T-helper 1 cell treated with Interleukin-12 subunit alpha and Interleukin-12 subunit beta and Interleukin-4 antibody, amounts not matched to agents 30 μg/mL and 1 μg/mL, for 36 hours (primary cell): ENCODE measurements around the gene IMP4.

Experiments
- H3K27ac Mint-ChIP-seq: one replicate; pipeline ENCODE4 v1.8.0; 2021; ENCODE audit warnings: mild to moderate bottlenecking, mixed read lengths
- H3K27me3 Mint-ChIP-seq: one replicate; pipeline ENCODE4 v1.8.0; 2021; ENCODE audit warnings: low read depth, mixed read lengths
- H3K36me3 Mint-ChIP-seq: one replicate; pipeline ENCODE4 v1.8.0; 2021; ENCODE audit warnings: low read depth, mixed read lengths
- H3K4me1 Mint-ChIP-seq: one replicate; pipeline ENCODE4 v1.8.0; 2021; ENCODE audit warnings: low read depth, mixed read lengths
- H3K4me3 Mint-ChIP-seq: one replicate; pipeline ENCODE4 v1.8.0; 2021; ENCODE audit warnings: mild to moderate bottlenecking, moderate library complexity, mixed read lengths
- H3K9me3 Mint-ChIP-seq: one replicate; pipeline ENCODE4 v1.8.0; 2021; ENCODE audit warnings: mixed read lengths

The IMP4 gene

GRCh38 chr2:130345091-130345490 is 2.4 kb downstream of the IMP4 start:
- Mint-ChIP-seq H3K4me3 (peak overlapping the region; percentile 44), H3K36me3 (peaks cover 43% of the 10 kb centered on the region), H3K27ac (no peak overlapping the region), H3K27me3 (no peaks in the 10 kb centered on the region), H3K9me3 (no peaks in the 10 kb centered on the region), H3K4me1 (peaks cover 21% of the 10 kb centered on the region)

GRCh38 chr2:130345611-130346010 is 2.9 kb downstream of the IMP4 start:
- Mint-ChIP-seq H3K4me1 (peaks cover 17% of the 10 kb centered on the region), H3K36me3 (peaks cover 39% of the 10 kb centered on the region), H3K27me3 (no peaks in the 10 kb centered on the region), H3K27ac (no peak overlapping the region), H3K4me3 (no peak overlapping the region), H3K9me3 (no peaks in the 10 kb centered on the region)

GRCh38 chr2:130346041-130346740 is 3.5 kb downstream of the IMP4 start:
- H3K27me3 Mint-ChIP-seq, result no peaks in the 10 kb centered on the region
- no peak overlapping the region for H3K4me3 Mint-ChIP-seq
- no peaks in the 10 kb centered on the region for H3K9me3 Mint-ChIP-seq
- peaks cover 39% of the 10 kb centered on the region for H3K36me3 Mint-ChIP-seq
- H3K27ac Mint-ChIP-seq, result no peak overlapping the region
- peaks cover 16% of the 10 kb centered on the region for H3K4me1 Mint-ChIP-seq

- no peak overlapping the region for H3K4me3 Mint-ChIP-seq
- peaks cover 39% of the 10 kb centered on the region for H3K36me3 Mint-ChIP-seq
- H3K9me3 Mint-ChIP-seq, result no peaks in the 10 kb centered on the region
- no peak overlapping the region for H3K27ac Mint-ChIP-seq
- H3K4me1 Mint-ChIP-seq, result peaks cover 13% of the 10 kb centered on the region
- H3K27me3 Mint-ChIP-seq, result no peaks in the 10 kb centered on the region
Measured at GRCh38 chr2:130346741-130347066, 4.0 kb downstream of the IMP4 start.

GRCh38 chr2:130347220-130347925 is 4.7 kb downstream of the IMP4 start:
- H3K27ac Mint-ChIP-seq, result no peak overlapping the region
- H3K4me3 Mint-ChIP-seq, result no peak overlapping the region
- H3K9me3 Mint-ChIP-seq, result no peaks in the 10 kb centered on the region
- no peaks in the 10 kb centered on the region for H3K27me3 Mint-ChIP-seq
- peaks cover 36% of the 10 kb centered on the region for H3K36me3 Mint-ChIP-seq
- peaks cover 10% of the 10 kb centered on the region for H3K4me1 Mint-ChIP-seq

GRCh38 chr2:130349174-130349573 is 6.5 kb downstream of the IMP4 start:
- Mint-ChIP-seq H3K9me3 (no peaks in the 10 kb centered on the region), H3K27ac (no peak overlapping the region), H3K27me3 (no peaks in the 10 kb centered on the region), H3K4me1 (peaks cover 8% of the 10 kb centered on the region), H3K4me3 (no peak overlapping the region), H3K36me3 (peaks cover 34% of the 10 kb centered on the region)

- H3K27ac Mint-ChIP-seq, result no peak overlapping the region
- no peaks in the 10 kb centered on the region for H3K9me3 Mint-ChIP-seq
- no peaks in the 10 kb centered on the region for H3K27me3 Mint-ChIP-seq
- H3K4me1 Mint-ChIP-seq, result peaks cover 14% of the 10 kb centered on the region
- peaks cover 17% of the 10 kb centered on the region for H3K36me3 Mint-ChIP-seq
- H3K4me3 Mint-ChIP-seq, result no peak overlapping the region
Measured at GRCh38 chr2:130351711-130352110, 9.0 kb downstream of the IMP4 start.

GRCh38 chr2:130352237-130352636 is 9.5 kb downstream of the IMP4 start:
- no peak overlapping the region for H3K4me3 Mint-ChIP-seq
- no peak overlapping the region for H3K27ac Mint-ChIP-seq

GRCh38 chr2:130353291-130354138 is 10.8 kb downstream of the IMP4 start:
- Mint-ChIP-seq H3K4me1 (peaks cover 14% of the 10 kb centered on the region), H3K27me3 (no peaks in the 10 kb centered on the region), H3K4me3 (no peak overlapping the region), H3K9me3 (no peaks in the 10 kb centered on the region), H3K36me3 (peaks cover 3% of the 10 kb centered on the region), H3K27ac (no peak overlapping the region)

More at GRCh38 chr2:130352237-130352636, 9.5 kb downstream of the IMP4 start:
- Mint-ChIP-seq H3K27me3 (no peaks in the 10 kb centered on the region), H3K9me3 (no peaks in the 10 kb centered on the region), H3K4me1 (peaks cover 14% of the 10 kb centered on the region), H3K36me3 (peaks cover 11% of the 10 kb centered on the region)

- H3K4me1 Mint-ChIP-seq, result peaks cover 14% of the 10 kb centered on the region
- H3K9me3 Mint-ChIP-seq, result no peaks in the 10 kb centered on the region
- peak overlapping the region; percentile 8 for H3K4me3 Mint-ChIP-seq
- no peaks in the 10 kb centered on the region for H3K27me3 Mint-ChIP-seq
- no peak overlapping the region for H3K27ac Mint-ChIP-seq
- peaks cover 3% of the 10 kb centered on the region for H3K36me3 Mint-ChIP-seq
Measured at GRCh38 chr2:130354139-130354428, 11.4 kb downstream of the IMP4 start.

- no peaks in the 10 kb centered on the region for H3K9me3 Mint-ChIP-seq
- H3K4me1 Mint-ChIP-seq, result peaks cover 14% of the 10 kb centered on the region
- peak overlapping the region; percentile 77 for H3K4me3 Mint-ChIP-seq
- peak overlapping the region; percentile 60 for H3K27ac Mint-ChIP-seq
- no peaks in the 10 kb centered on the region for H3K27me3 Mint-ChIP-seq
- H3K36me3 Mint-ChIP-seq, result no peaks in the 10 kb centered on the region
Measured at GRCh38 chr2:130355172-130355577, 12.5 kb downstream of the IMP4 start.

GRCh38 chr2:130355578-130356431 is 13.1 kb downstream of the IMP4 start, which contains the start of gene PTPN18:
TSS of gene PTPN18 (plus strand) at chr2:130356056. CDS start at chr2:130356108, 52 bp downstream.
- H3K27me3 Mint-ChIP-seq, result no peaks in the 10 kb centered on the region
- peak within 1 kb of the TSS; percentile 83 for H3K4me3 Mint-ChIP-seq
- H3K27ac Mint-ChIP-seq, result peak within 1 kb of the TSS; percentile 60

GRCh38 chr2:130357864-130358263 is 15.2 kb downstream of the IMP4 start:
- Mint-ChIP-seq H3K4me1 (peaks cover 10% of the 10 kb centered on the region), H3K4me3 (no peak overlapping the region), H3K36me3 (no peaks in the 10 kb centered on the region), H3K9me3 (no peaks in the 10 kb centered on the region), H3K27me3 (peaks cover 6% of the 10 kb centered on the region), H3K27ac (no peak overlapping the region)

More at GRCh38 chr2:130355578-130356431, 13.1 kb downstream of the IMP4 start, which contains the start of gene PTPN18:
- Mint-ChIP-seq H3K36me3 (no peaks in the 10 kb centered on the region), H3K4me1 (peaks cover 12% of the 10 kb centered on the region), H3K9me3 (no peaks in the 10 kb centered on the region)
